ENCODE measurements around the gene GRB10. TPM values are rescaled to one million over a fixed set of nuclear protein-coding genes. Genes with fewer than 3 reads are reported as not detected.

The GRB10 gene
- polyA plus RNA-seq, 5 donors, result 33.7 to 45.6 (median 38.6) TPM

DNA sequence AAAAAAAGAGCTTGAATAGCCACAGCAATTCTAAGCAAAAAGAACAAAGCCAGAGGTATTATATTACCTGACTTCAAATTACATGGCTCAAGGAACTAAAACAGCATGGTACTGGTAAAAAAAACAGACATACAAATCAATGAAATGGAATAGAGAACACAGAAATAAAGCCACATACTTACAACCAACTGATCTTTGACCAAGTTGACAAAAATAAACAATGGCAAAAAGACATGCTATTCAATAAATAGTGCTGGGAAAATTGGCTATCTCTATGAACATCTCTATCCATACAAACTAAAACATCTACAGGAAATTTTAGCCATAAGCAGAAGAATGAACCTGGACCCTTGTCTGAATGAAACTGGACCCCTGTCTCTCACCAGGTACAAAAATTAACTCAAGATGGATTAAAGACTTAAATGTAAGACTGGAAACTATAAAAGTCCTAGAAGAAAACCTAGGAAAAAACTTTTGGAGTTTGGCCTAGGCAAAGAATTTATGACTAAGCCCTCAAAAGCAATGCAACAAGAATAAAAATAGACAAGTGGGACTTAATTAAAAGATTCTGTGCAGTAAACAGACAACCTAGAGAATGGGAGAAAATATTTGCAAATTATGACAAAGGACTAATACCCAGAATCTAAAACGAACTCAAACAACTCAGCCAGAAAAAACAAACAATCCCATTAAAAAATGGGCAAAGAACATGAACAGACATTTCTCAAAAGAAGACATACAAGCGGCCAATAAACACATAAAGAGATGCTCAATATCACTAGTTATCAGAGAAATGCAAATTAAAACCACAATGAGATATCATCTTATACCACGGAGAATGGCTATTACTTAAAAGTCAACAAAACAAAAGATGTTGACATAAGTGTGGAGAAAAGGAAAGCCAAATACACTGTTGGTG is 144.7 kb downstream of the GRB10 start:
- no peak for DNase-seq

DNA sequence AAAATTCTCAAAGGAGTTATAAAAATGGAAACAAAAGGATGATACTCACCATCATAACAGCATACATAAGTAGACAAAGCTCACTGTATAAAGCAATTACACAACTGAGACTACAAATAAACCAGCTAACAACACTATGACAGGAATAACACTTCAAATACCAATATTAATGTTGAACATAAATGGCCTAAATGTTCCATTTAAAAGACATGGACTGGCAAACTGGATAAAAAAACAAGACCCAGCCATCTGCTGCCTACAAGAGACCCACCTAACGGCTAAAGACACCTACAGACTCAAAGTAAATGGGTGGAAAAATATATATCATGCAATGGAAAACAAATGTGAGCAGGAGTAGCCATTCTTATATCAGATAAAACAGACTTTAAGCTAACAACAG is 148.3 kb downstream of the GRB10 start:
- no peak for DNase-seq

DNA sequence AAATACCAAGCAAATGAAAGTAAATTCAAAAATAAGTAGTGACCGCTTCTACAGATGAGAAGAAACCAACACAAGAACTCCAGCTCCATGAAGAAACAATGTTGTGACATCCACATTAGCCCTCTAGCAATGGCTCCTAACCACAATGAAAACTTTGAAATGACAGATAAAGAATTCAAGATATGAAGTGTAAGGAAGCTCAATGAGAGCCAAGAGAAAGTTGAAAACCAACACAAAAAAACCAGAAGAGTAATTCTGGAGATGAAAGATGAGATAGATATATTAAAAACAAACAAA is 149.3 kb downstream of the GRB10 start:
- no peak for DNase-seq

DNA sequence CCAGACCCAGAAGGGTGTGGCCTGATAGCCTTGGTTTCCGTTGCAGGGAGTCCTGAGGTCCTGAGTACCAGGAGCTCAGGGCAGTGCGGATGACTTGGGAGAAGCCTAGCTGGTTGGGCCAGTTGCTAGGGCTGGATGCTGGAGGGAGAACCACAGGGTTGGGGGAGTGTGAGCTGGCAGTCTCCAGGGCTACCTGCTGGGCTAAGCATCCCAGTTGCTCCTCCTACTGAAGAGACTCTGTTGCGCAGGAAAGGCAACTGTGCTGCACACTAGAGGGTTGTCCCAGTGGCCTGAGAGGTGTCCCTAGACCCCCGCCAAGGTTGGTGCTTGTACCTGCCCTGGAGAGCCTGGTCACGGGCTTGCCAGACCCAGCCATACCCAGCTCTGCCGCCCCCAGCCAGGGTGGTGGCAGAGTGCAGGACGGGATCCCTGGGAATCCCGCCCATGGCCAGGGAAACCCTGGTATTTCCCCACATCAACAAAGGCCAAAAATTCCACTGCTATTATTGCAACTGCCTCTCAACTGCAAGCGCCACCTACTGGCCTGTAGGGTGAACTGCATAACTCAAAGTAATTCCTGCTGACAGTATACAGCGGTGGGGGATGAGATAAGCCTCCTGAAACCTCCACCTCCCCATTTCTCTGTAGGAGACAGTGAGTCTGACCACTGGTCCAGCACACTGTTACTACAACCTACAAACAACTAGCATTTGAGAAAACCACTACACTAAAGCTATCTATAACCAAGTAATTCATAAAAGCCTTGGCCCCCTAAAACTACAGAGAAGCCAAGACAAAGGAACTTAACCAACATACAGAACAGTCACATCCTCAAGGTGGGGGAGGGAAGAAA is 149.9 kb downstream of the GRB10 start:
- DNase-seq, result peak in 1 of 2 donors; percentile 11

DNA sequence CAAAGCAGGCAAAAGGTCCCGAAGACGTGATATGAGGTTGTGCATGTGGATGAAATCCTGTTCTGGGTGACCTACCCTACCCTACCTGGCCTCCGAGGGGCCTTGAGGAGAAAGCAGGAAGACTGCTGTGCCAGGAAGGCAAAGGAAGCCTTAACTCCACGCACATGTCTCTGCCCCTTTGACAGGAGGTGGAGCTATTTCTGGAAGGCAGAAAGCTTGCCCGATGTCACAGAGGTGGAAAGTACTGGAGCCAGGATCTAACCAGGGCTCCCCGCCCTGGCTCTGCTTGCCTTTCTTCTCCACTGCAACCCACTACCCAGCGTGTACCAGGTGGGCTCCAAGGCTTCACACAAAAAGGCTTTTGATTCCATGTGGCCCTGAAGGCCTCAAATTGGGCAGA is 151.1 kb downstream of the GRB10 start:
- DNase-seq, result no peak

DNA sequence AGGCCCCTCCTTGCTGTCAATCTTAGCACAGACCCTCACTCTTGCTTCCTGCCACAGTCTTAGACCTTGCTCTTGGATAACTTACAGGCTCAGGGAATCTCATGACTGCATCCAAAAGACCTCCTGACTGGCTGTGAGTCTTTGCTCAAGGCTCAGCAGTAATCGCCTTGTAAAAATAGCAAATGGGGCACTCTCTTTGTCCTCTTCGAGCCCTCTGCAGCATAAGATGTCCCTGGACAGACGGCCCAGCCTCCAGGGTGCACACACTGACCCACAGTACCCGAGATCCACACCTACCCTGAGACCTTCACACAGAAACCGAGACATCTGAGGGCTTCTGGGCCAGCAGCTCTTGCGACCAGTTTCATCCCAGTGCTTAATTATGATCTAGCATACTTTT is 151.6 kb downstream of the GRB10 start:
- no peak for DNase-seq

DNA sequence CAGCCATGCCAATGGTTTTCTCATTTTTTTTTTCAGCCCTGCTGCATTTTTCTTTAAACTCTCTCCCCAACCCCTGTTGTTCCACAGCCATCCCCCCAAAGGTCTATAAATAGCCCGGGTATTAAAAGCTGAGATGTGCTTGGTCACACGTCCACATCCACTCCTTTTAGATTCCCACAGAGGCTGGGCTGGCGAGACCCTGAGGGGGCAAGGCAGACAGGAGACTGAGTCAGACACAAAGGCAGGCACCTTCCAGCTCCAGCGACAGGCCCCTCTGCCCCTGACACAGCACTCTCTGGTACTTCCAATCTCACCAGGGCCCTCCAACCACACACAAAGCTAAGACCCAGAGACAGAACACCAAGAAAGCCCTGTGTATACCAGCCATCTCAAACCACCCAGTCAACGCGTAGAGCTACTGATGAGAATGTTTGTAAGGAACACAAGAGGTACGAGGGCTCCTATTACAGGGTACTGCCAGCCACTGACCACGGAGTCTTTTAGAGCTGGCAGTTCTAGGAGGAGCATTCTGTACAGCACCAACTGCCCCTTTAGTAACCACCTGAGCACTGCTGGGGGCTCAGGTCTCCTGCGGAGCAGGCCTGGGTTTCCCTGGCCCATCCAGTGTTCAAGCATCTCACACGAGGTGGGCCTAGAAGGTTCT is 153.3 kb downstream of the GRB10 start:
- DNase-seq, result no peak

DNA sequence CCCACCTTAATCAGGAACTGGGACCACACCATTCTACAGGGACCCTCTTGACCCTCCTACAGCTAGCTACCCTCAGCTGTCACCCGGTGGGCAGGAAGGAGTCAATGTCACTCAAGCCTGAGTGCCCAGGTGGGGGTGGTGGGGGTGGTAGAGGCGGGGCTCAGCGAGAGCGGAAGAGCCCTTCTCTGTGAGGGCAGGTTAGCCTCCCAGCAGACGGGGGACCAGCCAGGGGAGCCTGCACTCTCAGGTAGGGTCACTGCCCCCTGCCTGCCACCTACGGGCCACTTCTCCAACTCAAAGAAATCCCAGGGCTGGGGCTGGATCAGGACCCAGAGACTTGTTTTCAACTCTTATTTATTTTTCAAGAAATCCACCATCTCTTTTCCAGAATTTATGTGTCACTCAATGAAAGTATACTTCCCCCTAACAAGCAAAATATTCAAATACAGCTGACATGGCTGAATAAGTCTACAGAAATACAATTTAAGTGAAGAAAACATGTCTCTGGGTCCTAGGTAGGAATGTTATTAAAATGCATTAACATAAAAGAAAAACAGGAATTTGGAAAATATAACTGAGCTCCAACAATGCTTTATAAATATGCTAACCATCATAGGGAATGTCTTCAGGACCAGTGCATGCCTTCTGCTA is 154.1 kb downstream of the GRB10 start:
- no peak for DNase-seq

DNA sequence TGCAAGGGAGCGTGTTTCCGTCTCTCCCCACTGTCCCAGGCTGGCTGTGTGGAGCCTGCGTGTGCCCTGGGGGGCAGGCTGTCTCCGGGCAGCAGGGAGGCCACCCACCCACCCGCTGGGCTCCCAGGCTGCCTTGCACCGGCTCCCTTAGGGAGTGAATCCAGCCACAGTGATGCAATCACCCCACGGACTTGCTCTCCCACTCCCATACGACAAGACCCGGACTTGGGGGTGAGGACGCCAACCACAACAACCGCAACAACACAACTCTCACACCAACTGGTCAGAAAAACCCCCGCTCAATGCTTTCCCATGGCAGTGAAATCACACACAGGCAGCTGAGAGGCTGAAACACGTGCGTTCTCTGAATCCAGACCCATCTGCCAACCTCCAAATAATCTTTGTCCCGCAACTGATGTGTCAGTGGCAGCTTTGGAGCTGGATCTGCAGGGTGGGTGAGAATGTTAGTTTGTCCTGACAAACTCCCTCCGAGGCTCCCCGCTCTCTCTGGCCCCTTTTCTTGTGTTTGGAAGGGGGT is 154.8 kb downstream of the GRB10 start:
- no peak for DNase-seq

DNA sequence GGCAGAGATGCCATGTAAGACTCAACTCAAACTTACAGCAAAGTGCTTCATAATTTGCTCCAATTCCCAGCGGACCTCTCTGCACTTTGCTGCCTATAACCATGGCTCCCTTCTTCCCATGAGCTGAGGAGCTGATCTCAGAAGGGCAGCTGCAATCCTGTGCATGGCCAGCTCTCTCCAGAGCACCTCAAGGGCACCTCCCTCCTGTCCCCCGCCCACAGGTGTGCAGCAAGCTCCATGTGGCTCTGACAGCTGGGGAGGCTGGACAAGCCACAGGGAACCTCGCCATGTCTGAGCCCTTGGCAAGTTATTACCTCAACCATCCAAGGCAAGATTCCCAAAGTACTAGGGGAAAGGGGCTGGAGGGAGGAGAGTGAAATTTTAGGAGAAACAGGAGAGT is 156.4 kb downstream of the GRB10 start:
- DNase-seq, result no peak

DNA sequence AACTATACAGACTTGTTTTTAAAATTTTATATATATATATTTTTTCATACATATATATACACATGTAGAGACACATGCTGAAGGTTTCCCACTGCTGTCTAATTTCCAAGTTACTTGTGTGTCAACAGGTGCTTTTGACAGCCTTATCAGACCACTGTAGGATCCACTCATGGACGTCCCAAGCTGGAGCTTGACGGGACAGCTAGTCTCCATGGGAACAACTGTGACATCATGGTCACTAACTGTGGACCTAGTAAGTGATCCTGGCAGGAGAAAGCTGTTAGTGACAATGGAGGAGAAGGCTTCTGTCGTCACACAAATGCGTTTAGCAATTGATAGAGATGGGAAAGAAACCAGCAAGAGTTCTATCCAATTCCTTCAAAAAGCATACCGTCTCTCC is 157.3 kb downstream of the GRB10 start:
- no peak for DNase-seq

DNA sequence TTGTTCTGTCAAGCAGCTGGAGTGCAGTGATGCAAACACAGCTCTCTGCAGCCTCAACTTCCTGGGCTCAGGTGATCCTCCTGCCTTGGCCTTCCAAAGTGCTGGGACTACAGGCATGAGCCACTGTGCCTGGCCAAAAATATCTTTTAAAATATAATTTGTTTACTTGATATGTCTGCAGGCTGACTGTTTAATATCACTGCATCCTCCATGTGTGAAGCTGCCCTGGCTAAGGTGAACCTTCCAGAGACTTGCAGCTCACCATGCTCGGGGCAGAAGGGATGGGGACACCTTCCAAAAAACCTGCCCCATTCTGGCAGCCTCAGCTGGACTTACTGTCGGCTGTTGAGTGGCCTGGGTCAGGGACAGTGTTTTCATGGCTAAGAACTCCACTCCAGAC is 159.9 kb downstream of the GRB10 start:
- DNase-seq, result no peak

DNA sequence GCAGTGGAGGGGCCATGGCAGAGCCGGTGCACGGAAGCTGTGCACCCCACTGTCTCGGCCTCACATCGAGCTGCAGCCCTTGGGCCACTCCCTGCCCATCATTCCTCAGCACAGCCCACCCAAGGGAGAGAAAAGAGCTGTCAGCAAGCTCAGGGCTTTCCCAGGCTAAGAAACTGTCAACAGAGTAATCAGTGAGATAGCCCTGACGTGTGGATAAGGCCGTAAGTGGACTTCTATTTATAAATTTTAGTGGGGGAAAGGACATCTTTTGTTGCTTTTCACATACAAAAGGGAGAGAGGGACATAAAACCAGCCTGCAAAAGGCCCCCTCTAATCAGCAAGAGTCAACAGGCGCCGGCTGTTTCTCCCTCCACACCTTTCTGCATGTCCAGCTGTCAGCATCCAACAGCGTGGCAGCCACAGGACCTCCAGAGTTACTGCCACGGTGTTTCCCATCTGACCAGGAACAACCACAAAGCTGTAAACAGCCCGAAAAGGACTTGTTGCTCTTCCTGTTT is 160.7 kb downstream of the GRB10 start:
- DNase-seq, result no peak

DNA sequence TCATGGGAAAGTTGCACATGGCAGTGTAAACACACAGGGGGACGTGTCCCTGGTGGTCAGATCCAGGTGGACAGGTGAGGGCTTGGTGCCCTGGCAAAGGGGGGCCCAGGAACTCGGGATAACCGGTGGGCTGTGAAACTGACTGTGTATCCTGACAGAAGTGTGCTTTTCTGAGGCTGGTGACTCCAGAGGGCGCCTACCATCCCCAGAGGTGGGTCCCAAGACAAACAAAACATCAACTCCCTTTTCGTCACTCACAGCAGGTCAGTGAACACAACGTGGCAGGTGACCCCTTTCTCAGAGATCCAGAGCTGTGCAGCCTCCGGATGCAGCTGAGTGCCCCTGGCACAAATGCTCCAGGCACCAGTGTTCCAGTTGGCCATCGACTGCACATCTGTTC is 161.5 kb downstream of the GRB10 start:
- no peak for DNase-seq

DNA sequence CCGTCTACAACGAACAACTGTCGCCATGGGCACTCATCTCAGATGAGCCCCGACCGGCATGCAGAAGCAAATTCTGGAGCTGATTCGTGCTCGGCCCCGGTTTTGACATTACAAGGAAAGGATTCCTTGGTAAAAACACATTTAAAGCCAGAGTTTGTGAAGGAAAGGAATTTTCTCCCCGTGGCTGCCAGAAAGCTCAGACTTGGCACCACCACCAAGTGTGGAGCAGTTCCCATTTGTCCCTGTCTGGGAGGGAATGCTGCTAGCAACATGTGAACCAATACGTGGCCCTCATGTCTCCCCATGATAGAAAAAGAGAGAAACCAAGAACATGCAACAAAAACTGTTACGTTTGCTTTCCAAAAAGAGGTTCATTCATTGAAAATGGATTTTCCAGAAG is 162.3 kb downstream of the GRB10 start:
- DNase-seq, result no peak

DNA sequence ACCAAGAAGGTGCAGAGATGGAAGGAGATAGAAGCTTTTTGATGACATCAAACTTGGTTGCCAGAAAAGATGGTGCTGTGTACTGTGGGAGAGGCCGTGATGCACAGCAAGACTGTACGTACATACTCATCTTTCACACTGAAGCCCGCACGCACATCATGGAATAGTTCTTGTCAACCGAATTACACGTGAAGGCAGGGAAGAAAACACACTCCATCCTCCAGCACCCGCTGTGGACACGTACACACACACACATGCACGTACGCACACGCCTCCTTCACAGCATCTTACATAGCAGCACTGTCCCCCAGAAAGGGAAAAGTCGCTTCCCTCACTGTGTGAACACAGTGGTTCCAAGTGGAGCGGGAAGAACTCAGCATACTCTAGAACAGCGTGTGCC is 163.0 kb downstream of the GRB10 start:
- DNase-seq, result no peak

DNA sequence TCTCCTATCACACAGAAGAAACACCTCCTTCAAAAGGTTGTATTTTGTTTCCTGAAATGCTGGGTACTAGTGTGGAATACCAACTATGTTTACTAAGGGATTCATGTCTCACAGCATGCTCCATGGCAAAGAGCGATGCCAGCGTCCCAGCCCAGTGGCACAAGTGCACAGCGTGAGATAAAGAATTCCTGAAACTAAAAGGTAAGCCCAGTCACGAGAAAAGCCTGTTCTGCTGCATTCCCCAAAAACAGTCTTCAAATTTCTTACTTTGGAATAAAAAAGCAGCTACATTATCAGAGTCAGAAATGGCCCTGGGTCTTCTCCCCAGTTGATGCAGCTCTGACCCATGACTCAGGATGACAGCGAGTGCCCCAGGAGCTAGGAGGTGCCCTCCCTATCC is 164.4 kb downstream of the GRB10 start:
- peak; percentile 12 to 24 for DNase-seq

DNA sequence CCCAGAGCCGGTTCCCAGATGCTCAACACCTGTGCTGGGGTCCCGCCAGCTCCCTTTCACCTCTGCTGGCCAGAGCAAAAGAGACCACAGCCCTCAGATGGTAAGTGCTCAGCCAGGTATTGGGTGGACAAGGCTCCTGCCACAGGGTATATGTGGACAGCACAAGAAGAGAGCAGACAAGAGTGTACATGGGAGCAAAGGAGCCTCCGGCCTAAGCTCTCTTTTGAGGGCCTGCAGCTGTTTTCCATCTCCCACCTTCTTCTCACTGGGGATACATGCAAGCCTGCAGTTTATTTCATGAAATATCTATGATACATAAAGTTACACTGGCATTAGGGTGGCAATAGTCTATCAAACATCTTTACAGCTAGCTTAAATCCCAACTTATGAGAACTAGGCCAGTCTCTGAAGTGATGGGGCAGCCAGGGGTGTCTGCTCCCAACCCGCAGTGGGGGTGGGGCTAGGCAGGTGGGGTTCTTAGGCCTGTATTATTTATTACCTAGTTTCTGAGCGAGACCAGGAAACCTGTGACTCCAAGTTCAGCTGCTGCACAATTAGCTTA is 167.1 kb downstream of the GRB10 start:
- DNase-seq, result no peak

DNA sequence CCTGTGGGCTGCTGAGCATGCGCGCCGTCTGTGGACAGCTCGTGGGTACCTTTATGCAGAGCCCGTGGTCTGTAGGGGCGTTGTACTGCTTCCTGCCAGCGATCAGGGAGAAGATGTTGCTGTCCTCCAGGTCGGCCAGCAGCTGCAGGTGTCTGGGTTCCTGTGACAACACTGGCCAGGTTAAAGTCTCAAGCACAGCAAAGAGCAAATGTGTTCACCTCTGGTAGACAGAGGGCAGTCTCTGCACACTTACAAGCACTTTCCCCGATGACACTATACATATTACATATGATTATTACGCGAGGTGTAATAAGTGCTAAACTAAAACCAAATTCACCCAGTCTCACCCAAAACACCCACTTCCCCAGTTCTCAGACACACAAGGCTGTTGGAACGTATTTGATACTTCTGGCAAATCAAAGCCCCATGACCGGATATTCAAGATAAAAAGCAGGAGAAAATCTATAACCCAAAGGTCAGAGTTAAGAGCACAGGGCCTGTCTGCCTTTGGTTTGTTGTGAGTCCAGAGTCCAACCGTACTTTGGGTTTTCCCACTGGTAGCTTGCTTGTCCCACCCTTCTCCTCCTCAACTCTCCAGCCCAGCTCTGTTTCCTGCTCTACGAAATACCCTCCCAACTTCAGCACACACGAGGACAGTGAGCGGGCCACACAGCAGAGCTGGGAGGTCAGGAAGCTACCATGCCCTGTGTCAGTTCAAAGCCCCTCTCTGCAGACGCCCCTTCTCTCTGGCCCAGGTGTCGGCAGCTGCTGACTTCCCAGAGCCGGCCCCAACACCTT is 167.8 kb downstream of the GRB10 start:
- DNase-seq, result no peak

DNA sequence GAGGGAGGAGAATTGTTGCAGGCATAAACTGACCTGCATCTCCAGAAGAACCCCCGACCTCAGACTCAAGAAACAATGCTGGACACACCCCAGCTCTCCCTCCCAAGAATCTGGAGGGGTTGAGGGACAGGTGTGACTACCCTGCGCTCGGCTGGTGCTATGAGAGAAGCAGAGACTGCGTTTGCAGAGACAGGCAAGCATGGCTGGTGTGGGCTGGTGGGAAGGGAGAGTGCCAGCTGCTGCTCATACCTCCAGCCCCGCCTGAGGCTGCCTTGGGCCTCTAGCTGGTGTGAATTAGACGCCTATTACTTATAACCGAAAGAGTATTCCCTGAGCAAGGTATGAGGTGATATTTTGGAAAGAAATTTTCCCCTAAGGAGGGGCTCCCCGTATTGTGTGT is 169.2 kb downstream of the GRB10 start:
- no peak for DNase-seq

Measured in right lung (tissue), 5 donors.